HG02885 (cell line): Measurements from ENCODE around the gene COQ8B.

ENCODE experiments used
- ATAC-seq: cut with Tn5 transposase; IDR thresholded peaks from one replicate; pipeline ENCODE4 v1.9.1; 2021; ENCODE audit warnings: mild to moderate bottlenecking; ENCODE audit not compliant: unreplicated experiment, poor library complexity

Gene COQ8B

DNA sequence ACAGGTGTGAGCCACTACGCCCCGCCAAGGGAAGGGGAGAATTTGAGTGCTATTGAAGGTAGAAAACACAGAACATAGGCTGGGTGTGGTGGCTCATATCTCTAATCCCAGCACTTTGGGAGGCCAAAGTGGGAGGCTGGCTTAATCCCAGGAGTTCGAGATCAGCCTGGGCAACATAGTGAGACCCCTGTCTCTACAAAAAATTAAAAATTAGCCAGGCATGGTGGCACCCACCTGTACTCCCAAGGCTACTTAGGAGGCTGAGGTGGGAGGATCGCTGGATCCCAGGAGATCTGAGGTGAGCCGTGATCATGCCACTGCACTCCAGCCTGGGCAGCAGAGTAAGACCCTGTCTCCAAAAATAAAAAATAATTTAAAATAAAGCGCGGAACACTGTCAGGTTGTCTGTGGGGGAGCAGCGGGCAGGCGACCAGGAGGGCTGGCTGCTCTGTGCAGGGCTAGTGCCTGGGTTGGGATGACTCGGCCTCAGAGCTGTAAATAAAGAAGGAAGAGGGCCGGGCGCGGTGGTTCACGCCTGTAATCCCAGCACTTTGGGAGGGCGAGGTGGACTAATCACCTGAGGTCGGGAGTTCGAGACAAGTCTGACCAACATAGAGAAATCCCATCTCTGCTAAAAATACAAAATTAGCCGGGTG lies 74.5 kb downstream of the COQ8B start:
- ATAC-seq, result no peak
